Caco-2 (cell line): Measurements from ENCODE around the gene FBLN1. TPM values are rescaled to one million over a fixed set of nuclear protein-coding genes. Genes with fewer than 3 reads are reported as not detected.
A peak's percentile ranks its signal among the peaks of the same experiment; 100 is the strongest.

ENCODE experiments used
- BruUV-seq: library from RNA; stranded (reverse); fragments of 400-500 nt; replicated peaks from 2 replicates; lab custom pipeline; 2021; lab: Mats Ljungman, UMichigan
- CTCF ChIA-PET: fragments of 300-600 bp; sonication (Branson Sonifier 250); formaldehyde crosslinking; loops from one replicate; lab custom pipeline; 2022; ENCODE audit warnings: antibody characterized with exemption; lab: Charles Lee
- POLR2A ChIA-PET: fragments of 300-600 bp; sonication (Branson Sonifier 250); formaldehyde crosslinking; loops from one replicate; lab custom pipeline; 2022; ENCODE audit warnings: antibody characterized with exemption; lab: Charles Lee
- DNase-seq, 2 experiments: peaks; one replicate each; pipeline versions ENCODE4 v3.0.0 to v3.0.0-alpha.2; 2020 to 2022
- H3K27me3 ChIP-seq: replicated peaks from 2 replicates; pipeline ENCODE4 v1.6.0; 2011; ENCODE audit warnings: low read length; ENCODE audit not compliant: control insufficient read depth, insufficient read depth
- H3K36me3 ChIP-seq: 2 replicates; pipeline ENCODE4 v1.5.1; 2011; ENCODE audit warnings: low read length; ENCODE audit not compliant: control insufficient read depth, insufficient read depth
- H3K4me1 ChIP-seq: fragments of 250-450 bp; sonication (Bioruptor Pico); 2 replicates; pipeline ENCODE4 v1.5.1; 2020; ENCODE audit warnings: mild to moderate bottlenecking
- H3K4me3 ChIP-seq: 2 replicates; pipeline ENCODE4 v1.5.1; 2011; ENCODE audit warnings: low read depth, mild to moderate bottlenecking, control low read depth, low read length
- H3K9me3 ChIP-seq: fragments of 250-450 bp; sonication (Bioruptor Pico); 2 replicates; pipeline ENCODE4 v1.5.1; 2020; ENCODE audit warnings: mild to moderate bottlenecking, moderate library complexity
- H3K27ac Mint-ChIP-seq: one replicate; pipeline ENCODE4 v1.8.0; 2022; ENCODE audit warnings: mixed read lengths; ENCODE audit not compliant: unreplicated experiment
- H3K27me3 Mint-ChIP-seq: one replicate; pipeline ENCODE4 v1.8.0; 2022; ENCODE audit warnings: mixed read lengths; ENCODE audit not compliant: insufficient read depth, unreplicated experiment
- H3K36me3 Mint-ChIP-seq: one replicate; pipeline ENCODE4 v1.8.0; 2022; ENCODE audit warnings: mild to moderate bottlenecking, mixed read lengths; ENCODE audit not compliant: insufficient read depth, unreplicated experiment
- H3K4me1 Mint-ChIP-seq: one replicate; pipeline ENCODE4 v1.8.0; 2022; ENCODE audit warnings: low read depth, mixed read lengths; ENCODE audit not compliant: unreplicated experiment
- H3K4me3 Mint-ChIP-seq: one replicate; pipeline ENCODE4 v1.8.0; 2022; ENCODE audit warnings: mild to moderate bottlenecking, moderate library complexity, mixed read lengths; ENCODE audit not compliant: unreplicated experiment
- H3K9me3 Mint-ChIP-seq: one replicate; pipeline ENCODE4 v1.8.0; 2022; ENCODE audit warnings: mixed read lengths; ENCODE audit not compliant: unreplicated experiment
- CTCF ChIP-seq, 2 experiments: fragments of 200-600 bp in 1 of 2; IDR thresholded peaks; 1 replicate in 1 of 2; 2 replicates in 1 of 2; pipeline versions ENCODE4 v1.5.1 to v1.8.0; 2011 to 2022; ENCODE audit warnings: antibody characterized with exemption in 1 of 2, control low read depth in 1 of 2, inconsistent platforms in 1 of 2, low read depth in 1 of 2, low read length in 1 of 2, mild to moderate bottlenecking in 1 of 2, moderate library complexity in 1 of 2; ENCODE audit not compliant: insufficient read depth in 1 of 2, severe bottlenecking in 1 of 2, unreplicated experiment in 1 of 2
- intact Hi-C: fragments of 100-400 bp; cut with micrococcal nuclease; formaldehyde crosslinking; loops from one replicate; pipeline ENCODE4 v1.10.0; 2022; ENCODE audit not compliant: unreplicated experiment
- total RNA-seq: library from RNA; stranded (reverse); gene quantifications from 2 replicates; pipeline ENCODE4 v1.2.3, GENCODE V29; 2022

The FBLN1 gene
- total RNA-seq, 1 experiment from 2014 or later: 519 TPM

DNA sequence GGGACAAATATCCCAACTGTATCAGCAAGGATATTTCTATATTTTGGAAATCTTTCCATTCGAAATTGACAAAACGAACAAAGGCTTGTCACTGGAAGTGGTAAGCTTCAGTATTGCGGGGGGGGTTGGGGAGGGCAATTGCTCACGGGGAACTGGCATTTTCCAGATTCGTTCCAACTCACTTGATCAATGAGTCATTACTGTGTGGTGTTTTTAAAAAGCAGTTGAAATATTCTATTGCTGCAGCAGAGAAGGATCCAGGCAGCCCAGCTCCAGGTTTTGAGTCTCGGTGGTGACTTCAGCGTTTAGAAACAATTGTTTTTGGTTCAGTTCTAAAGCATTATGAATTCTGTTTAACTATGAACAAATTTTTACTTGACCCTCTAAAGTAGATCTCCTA lies 33.8 kb upstream of the FBLN1 start:
- TF ChIP-seq CTCF (IDR thresholded peaks at IDR 0.05; ENCODE audit: insufficient read depth in 1 of 2, low read depth in 1 of 2, low read length in 1 of 2, severe bottlenecking in 1 of 2, unreplicated experiment in 1 of 2): no peak
- Mint-ChIP-seq H3K27ac (no peak overlapping the region), H3K36me3 (no peaks in the 10 kb centered on the region), H3K27me3 (no peaks in the 10 kb centered on the region), H3K4me1 (peaks cover 29% of the 10 kb centered on the region), H3K9me3 (peaks cover 18% of the 10 kb centered on the region), H3K4me3 (no peak overlapping the region)
- ChIA-PET CTCF (no interaction called here), POLR2A (no interaction called here)
- intact Hi-C loops: no loop called here
- no TSS peak for BruUV-seq
- Histone ChIP-seq H3K36me3 (no peaks in the 10 kb centered on the region), H3K27me3 (no peaks in the 10 kb centered on the region), H3K4me1 (peaks cover 27% of the 10 kb centered on the region), H3K4me3 (no peak overlapping the region), H3K9me3 (peaks cover 4% of the 10 kb centered on the region; the same call in 1 of the 2 replicates)
- no peak for DNase-seq

- Mint-ChIP-seq H3K9me3 (peaks cover 12% of the 10 kb centered on the region), H3K4me3 (no peak overlapping the region), H3K27ac (no peak overlapping the region), H3K27me3 (no peaks in the 10 kb centered on the region), H3K4me1 (peaks cover 31% of the 10 kb centered on the region), H3K36me3 (no peaks in the 10 kb centered on the region)
- TF ChIP-seq CTCF (IDR thresholded peaks at IDR 0.05; ENCODE audit: insufficient read depth in 1 of 2, low read depth in 1 of 2, low read length in 1 of 2, severe bottlenecking in 1 of 2, unreplicated experiment in 1 of 2): no peak
- DNase-seq: no peak
- ChIA-PET CTCF (interaction anchor here (0.6 kb wide), 1 partner anchor 28 kb away, joined by 6 read pairs; no protein-coding TSS in a partner anchor), POLR2A (no interaction called here)
- H3K27me3 ChIP-seq: no peaks in the 10 kb centered on the region
- peaks cover 33% of the 10 kb centered on the region for H3K4me1 ChIP-seq
- intact Hi-C loops: no loop called here
- H3K36me3 ChIP-seq: no peaks in the 10 kb centered on the region
- BruUV-seq: no TSS peak
- H3K4me3 ChIP-seq: no peak overlapping the region
- peaks cover 4% of the 10 kb centered on the region; the same call in 1 of the 2 replicates for H3K9me3 ChIP-seq
Measured at GRCh38 chr22:45469281-45470073, 33.2 kb upstream of the FBLN1 start.

DNA sequence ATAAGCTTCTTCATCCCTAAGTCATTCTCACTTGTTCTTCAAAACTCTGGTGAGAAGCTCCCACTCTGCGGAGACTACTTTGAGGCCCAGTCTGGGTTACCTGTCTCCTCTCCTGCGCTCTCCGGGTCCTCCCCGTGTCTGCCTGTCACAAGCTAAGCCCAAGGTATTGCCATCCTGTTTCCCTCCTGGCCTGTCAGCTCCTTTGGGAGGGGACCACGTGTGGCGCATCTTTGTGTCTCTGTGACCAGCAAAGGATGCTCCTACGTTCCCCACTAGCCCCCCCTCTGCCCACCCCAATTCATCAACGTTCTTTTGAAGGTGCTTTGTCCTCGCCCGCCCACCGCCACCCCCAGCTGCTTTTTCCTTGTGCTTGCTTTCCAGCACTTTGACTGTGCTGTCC lies 31.8 kb upstream of the FBLN1 start:
- Mint-ChIP-seq H3K27ac (peak overlapping the region; percentile 34), H3K4me3 (no peak overlapping the region), H3K4me1 (peaks cover 38% of the 10 kb centered on the region), H3K36me3 (peaks cover 4% of the 10 kb centered on the region), H3K27me3 (no peaks in the 10 kb centered on the region), H3K9me3 (peaks cover 5% of the 10 kb centered on the region)
- H3K4me3 ChIP-seq: no peak overlapping the region
- peaks cover 4% of the 10 kb centered on the region; the same call in 1 of the 2 replicates for H3K9me3 ChIP-seq
- H3K27me3 ChIP-seq: no peaks in the 10 kb centered on the region
- no peak for DNase-seq
- ChIA-PET POLR2A (no interaction called here), CTCF (interaction anchor here (0.7 kb wide), 1 partner anchor 8 kb away, joined by 3 read pairs; no protein-coding TSS in a partner anchor)
- intact Hi-C loops: no loop called here
- no peaks in the 10 kb centered on the region for H3K36me3 ChIP-seq
- no TSS peak for BruUV-seq
- peaks cover 47% of the 10 kb centered on the region for H3K4me1 ChIP-seq
- TF ChIP-seq CTCF (IDR thresholded peaks at IDR 0.05; ENCODE audit: insufficient read depth in 1 of 2, low read depth in 1 of 2, low read length in 1 of 2, severe bottlenecking in 1 of 2, unreplicated experiment in 1 of 2): no peak
